Left lung (tissue), 10 donors: ENCODE data around the gene EPS8. TPM values are rescaled to one million over a fixed set of nuclear protein-coding genes. Genes with fewer than 3 reads are reported as not detected.

Experiments used
- ATAC-seq: fragments of 200-7000 bp; cut with Tn5 transposase; one replicate; pipeline ENCODE4 v1.9.1; 2020; ENCODE audit warnings: moderate library complexity
- DNase-seq, 4 donors: peaks; one replicate each; pipeline ENCODE4 v3.0.0-alpha.2; 2013 to 2020
- H3K27ac ChIP-seq, 2 donors: fragments of 200-600 bp; sonication (generic) in 1 of 2; one replicate each; pipeline versions ENCODE4 v1.5.0 to v1.8.0; 2020 to 2021
- H3K27me3 ChIP-seq, 2 donors: fragments of 200-600 bp; sonication (generic) in 1 of 2; one replicate each; pipeline versions ENCODE4 v1.5.0 to v1.8.0; 2020 to 2021
- H3K36me3 ChIP-seq, 2 donors: fragments of 200-600 bp; sonication (generic) in 1 of 2; one replicate each; pipeline versions ENCODE4 v1.5.0 to v1.8.0; 2020 to 2021
- H3K4me1 ChIP-seq, 2 donors: fragments of 200-600 bp; one replicate each; pipeline ENCODE4 v1.8.0; 2021
- H3K4me3 ChIP-seq, 2 donors: fragments of 200-600 bp; sonication (generic) in 1 of 2; one replicate each; pipeline versions ENCODE4 v1.5.0 to v1.8.0; 2020 to 2021; ENCODE audit warnings: mild to moderate bottlenecking in 1 of 2
- H3K9me3 ChIP-seq, 2 donors: fragments of 200-600 bp; sonication (generic) in 1 of 2; one replicate each; pipeline versions ENCODE4 v1.5.0 to v1.8.0; 2020 to 2021
- intact Hi-C, 2 donors: fragments of 100-400 bp; cut with DNase I; formaldehyde crosslinking; loops; one replicate each; pipeline versions ENCODE4 v1.11.2 to v1.14.2; 2022
- polyA plus RNA-seq, 6 donors: library from polyadenylated mRNA; unstranded; fragments of 120-200 nt; gene quantifications; one replicate each; pipeline ENCODE4 v1.2.1, GENCODE V29; 2013; ENCODE audit not compliant: insufficient read length in 6 of 6
- total RNA-seq, 2 donors: library from RNA; stranded (reverse); fragmentation: NEBNext Ultra II Directional; extraction: Animal tissue kit (Norgen Biotek cat#: 25700); gene quantifications; one replicate each; pipeline ENCODE4 v1.2.1, GENCODE V29; 2021
- TF ChIP-seq, protein P1 (sequence below), 2 donors: fragments of 200-600 bp; sonication (generic) in 1 of 2; IDR thresholded peaks; one replicate each; pipeline versions ENCODE4 v1.5.0 to v1.8.0; 2021; ENCODE audit warnings: antibody characterized with exemption in 2 of 2
- donor health status: DM: no; HTN: yes; CAD: no.
- donor health status: DM: no; HTN: no; CAD: no.

Gene EPS8
- total and polyA plus RNA-seq, 8 donors: 29.0 to 64.8 (median 42.6) TPM

DNA sequence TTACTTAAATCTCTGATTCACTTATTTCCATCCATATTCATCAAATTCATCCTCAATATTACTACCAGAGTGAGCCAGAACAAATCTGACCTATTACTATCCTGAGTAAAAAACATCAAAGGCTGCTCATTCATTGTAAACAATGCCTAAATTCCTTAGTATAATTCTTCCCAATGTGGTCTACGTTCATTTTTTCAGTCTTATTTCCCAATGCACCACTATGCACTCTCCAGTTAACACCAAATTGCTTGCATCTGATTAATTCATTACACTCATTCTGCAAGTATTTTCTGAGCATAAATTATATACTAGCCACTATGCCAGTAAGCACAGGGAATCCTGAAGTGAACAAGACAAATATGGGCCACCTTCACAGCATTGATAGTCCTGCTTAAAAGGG lies 110.0 kb downstream of the EPS8 start:
- Histone ChIP-seq H3K36me3 (peaks cover 0 to 4% of the 10 kb centered on the region in 2 donors), H3K4me1 (no peaks in the 10 kb centered on the region), H3K27me3 (no peaks in the 10 kb centered on the region), H3K4me3 (no peak overlapping the region), H3K9me3 (no peaks in the 10 kb centered on the region), H3K27ac (no peak overlapping the region)
- DNase-seq: no peak
- TF ChIP-seq, protein P1, sequence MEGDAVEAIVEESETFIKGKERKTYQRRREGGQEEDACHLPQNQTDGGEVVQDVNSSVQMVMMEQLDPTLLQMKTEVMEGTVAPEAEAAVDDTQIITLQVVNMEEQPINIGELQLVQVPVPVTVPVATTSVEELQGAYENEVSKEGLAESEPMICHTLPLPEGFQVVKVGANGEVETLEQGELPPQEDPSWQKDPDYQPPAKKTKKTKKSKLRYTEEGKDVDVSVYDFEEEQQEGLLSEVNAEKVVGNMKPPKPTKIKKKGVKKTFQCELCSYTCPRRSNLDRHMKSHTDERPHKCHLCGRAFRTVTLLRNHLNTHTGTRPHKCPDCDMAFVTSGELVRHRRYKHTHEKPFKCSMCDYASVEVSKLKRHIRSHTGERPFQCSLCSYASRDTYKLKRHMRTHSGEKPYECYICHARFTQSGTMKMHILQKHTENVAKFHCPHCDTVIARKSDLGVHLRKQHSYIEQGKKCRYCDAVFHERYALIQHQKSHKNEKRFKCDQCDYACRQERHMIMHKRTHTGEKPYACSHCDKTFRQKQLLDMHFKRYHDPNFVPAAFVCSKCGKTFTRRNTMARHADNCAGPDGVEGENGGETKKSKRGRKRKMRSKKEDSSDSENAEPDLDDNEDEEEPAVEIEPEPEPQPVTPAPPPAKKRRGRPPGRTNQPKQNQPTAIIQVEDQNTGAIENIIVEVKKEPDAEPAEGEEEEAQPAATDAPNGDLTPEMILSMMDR (IDR thresholded peaks at IDR 0.05): no peak
- intact Hi-C loops: no loop called here
- no peak for ATAC-seq

GRCh38 chr12:15677726-15678201 lies 111.4 kb downstream of the EPS8 start:
- intact Hi-C loops: no loop called here
- no peaks in the 10 kb centered on the region for H3K9me3 ChIP-seq
- no peak for DNase-seq

DNA sequence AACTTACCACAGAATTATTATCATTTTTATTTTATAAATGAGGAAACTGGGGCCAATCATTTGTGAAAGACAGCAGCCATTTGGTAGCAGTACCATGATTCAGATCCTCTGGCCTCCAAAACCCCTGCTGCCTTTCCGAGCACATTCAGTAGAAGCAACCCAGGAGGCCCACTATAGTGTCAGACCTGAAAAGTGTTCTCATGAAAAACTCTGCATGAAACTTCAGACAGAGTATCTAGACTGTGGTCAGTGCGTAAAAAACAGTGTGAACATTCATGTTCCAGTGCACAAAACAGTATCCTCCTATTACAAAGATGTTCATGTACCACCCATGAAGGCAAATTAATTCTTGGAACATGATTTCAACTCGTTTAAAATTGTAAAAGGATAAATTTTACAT lies 112.0 kb downstream of the EPS8 start:
- no peak for DNase-seq
- intact Hi-C loops: no loop called here
- peaks cover 0 to 4% of the 10 kb centered on the region in 2 donors for H3K36me3 ChIP-seq

More at GRCh38 chr12:15677726-15678201, 111.4 kb downstream of the EPS8 start:
- Histone ChIP-seq H3K4me3 (no peak overlapping the region), H3K27me3 (no peaks in the 10 kb centered on the region), H3K4me1 (no peaks in the 10 kb centered on the region), H3K27ac (no peak overlapping the region), H3K36me3 (peaks cover 0 to 4% of the 10 kb centered on the region in 2 donors)
- TF ChIP-seq, protein P1 (IDR thresholded peaks at IDR 0.05): no peak
- no peak for ATAC-seq

DNA sequence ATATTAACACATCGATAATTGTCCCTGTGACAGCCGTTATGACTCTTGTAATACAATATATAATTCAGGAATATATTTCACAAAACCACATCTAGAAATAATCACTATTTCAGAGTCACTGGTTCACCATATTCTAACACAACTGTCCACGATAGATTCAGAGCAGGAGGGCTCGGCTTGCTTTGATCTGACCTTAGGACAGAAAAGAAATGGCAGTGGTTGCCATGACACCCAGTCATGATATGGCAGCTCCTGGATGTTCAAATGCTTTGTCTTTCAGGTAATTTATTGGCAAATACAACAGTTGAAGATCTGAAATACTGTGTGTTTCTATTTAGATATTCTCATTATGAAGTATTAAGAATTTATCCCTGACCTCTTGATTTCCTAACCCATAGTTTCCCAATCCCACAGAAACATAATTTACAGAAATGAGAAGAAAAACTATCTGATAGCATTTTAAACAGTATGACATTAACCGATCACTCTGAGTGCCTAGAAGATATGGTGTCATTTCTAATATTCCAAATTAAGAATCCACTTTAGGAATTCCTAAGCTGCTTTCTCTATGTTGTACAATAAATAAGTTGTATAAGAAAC lies 116.4 kb downstream of the EPS8 start:
- TF ChIP-seq, protein P1 (IDR thresholded peaks at IDR 0.05): no peak
- H3K9me3 ChIP-seq: no peaks in the 10 kb centered on the region
- H3K4me1 ChIP-seq: no peaks in the 10 kb centered on the region
- H3K27me3 ChIP-seq: no peaks in the 10 kb centered on the region
- no peak for DNase-seq
- intact Hi-C loops: no loop called here
- H3K36me3 ChIP-seq: peaks cover 0 to 4% of the 10 kb centered on the region in 2 donors
- no peak for ATAC-seq
- no peak overlapping the region for H3K4me3 ChIP-seq
- no peak overlapping the region for H3K27ac ChIP-seq

More for the DNA sequence above, 112.0 kb downstream of the EPS8 start:
- Histone ChIP-seq H3K27me3 (no peaks in the 10 kb centered on the region), H3K4me3 (no peak overlapping the region), H3K27ac (no peak overlapping the region), H3K4me1 (no peaks in the 10 kb centered on the region), H3K9me3 (no peaks in the 10 kb centered on the region)
- TF ChIP-seq, protein P1 (IDR thresholded peaks at IDR 0.05): no peak
- no peak for ATAC-seq

GRCh38 chr12:15670756-15671155 lies 118.4 kb downstream of the EPS8 start:
- Histone ChIP-seq H3K4me1 (no peaks in the 10 kb centered on the region), H3K9me3 (no peaks in the 10 kb centered on the region), H3K27me3 (no peaks in the 10 kb centered on the region), H3K27ac (no peak overlapping the region), H3K36me3 (peaks cover 0 to 1% of the 10 kb centered on the region in 2 donors), H3K4me3 (no peak overlapping the region)
- DNase-seq (no peak), ATAC-seq (no peak)
- TF ChIP-seq, protein P1 (IDR thresholded peaks at IDR 0.05): no peak
- intact Hi-C loops: no loop called here
